HepG2 (cell line): ENCODE results near the gene TBC1D10B. TPM values are rescaled to one million over a fixed set of nuclear protein-coding genes. Genes with fewer than 3 reads are reported as not detected.

Source experiments
- GZF1 ChIP-seq: sonication (generic); formaldehyde crosslinking; IDR thresholded peaks from 2 replicates; pipeline ENCODE4 v1.5.1; 2020; ENCODE audit warnings: mild to moderate bottlenecking, missing genetic modification reagents
- HOXD1 ChIP-seq: sonication (generic); formaldehyde crosslinking; IDR thresholded peaks from 2 replicates; pipeline ENCODE4 v1.5.0; 2020; ENCODE audit warnings: missing genetic modification reagents
- KLF16 ChIP-seq, 2 experiments: sonication (generic) in 1 of 2; formaldehyde crosslinking in 1 of 2; IDR thresholded peaks; 2 replicates each; pipeline versions ENCODE4 v1.6.1 to v1.8.0; 2016 to 2023; ENCODE audit warnings: missing genetic modification reagents in 2 of 2, missing compliant biosample characterization in 1 of 2
- MAFG ChIP-seq: sonication (generic); formaldehyde crosslinking; IDR thresholded peaks from 2 replicates; pipeline ENCODE4 v1.5.1; 2020; ENCODE audit warnings: mild to moderate bottlenecking, missing genetic modification reagents
- SMAD1 ChIP-seq: sonication (generic); formaldehyde crosslinking; IDR thresholded peaks from 2 replicates; pipeline ENCODE4 v1.4.0; 2020; ENCODE audit warnings: missing genetic modification reagents, low read depth, mild to moderate bottlenecking, borderline replicate concordance
- SYNCRIP ChIP-seq: fragments of 200-400 bp; formaldehyde crosslinking; IDR thresholded peaks from 2 replicates; pipeline ENCODE4 v1.6.1; 2018; ENCODE audit warnings: mild to moderate bottlenecking, low read depth, low read length; ENCODE audit not compliant: insufficient read depth
- TGIF2 ChIP-seq: IDR thresholded peaks from 2 replicates; pipeline ENCODE4 v1.6.1; 2016; ENCODE audit warnings: control low read depth, missing compliant biosample characterization
- TOPORS ChIP-seq: sonication (generic); formaldehyde crosslinking; IDR thresholded peaks from 2 replicates; pipeline ENCODE4 v1.8.0; 2023; ENCODE audit warnings: mild to moderate bottlenecking, missing genetic modification reagents
- ZFP1 ChIP-seq: IDR thresholded peaks from 2 replicates; pipeline ENCODE4 v1.6.1; 2016
- ZFP36 ChIP-seq: fragments of 150-350 bp; IDR thresholded peaks from 2 replicates; pipeline ENCODE4 v1.6.1; 2018; ENCODE audit warnings: borderline replicate concordance, low read length, low read depth; ENCODE audit not compliant: partially characterized antibody
- ZNF350 ChIP-seq: sonication (generic); formaldehyde crosslinking; IDR thresholded peaks from 2 replicates; pipeline ENCODE4 v1.4.0; 2020; ENCODE audit warnings: mild to moderate bottlenecking, low read depth, missing genetic modification reagents, borderline replicate concordance
- ZNF510 ChIP-seq: sonication (generic); formaldehyde crosslinking; IDR thresholded peaks from 2 replicates; pipeline ENCODE4 v1.4.0; 2020; ENCODE audit warnings: low read depth, mild to moderate bottlenecking, missing genetic modification reagents
- ZNF567 ChIP-seq: sonication (generic); formaldehyde crosslinking; IDR thresholded peaks from 2 replicates; pipeline ENCODE4 v1.8.1; 2023; ENCODE audit warnings: mild to moderate bottlenecking, missing genetic modification reagents, borderline replicate concordance
- ZNF776 ChIP-seq: sonication (generic); formaldehyde crosslinking; IDR thresholded peaks from 2 replicates; pipeline ENCODE4 v1.4.0; 2020; ENCODE audit warnings: mild to moderate bottlenecking, missing genetic modification reagents
- ZSCAN30 ChIP-seq: sonication (generic); formaldehyde crosslinking; IDR thresholded peaks from 2 replicates; pipeline ENCODE4 v1.5.0; 2020; ENCODE audit warnings: mild to moderate bottlenecking, missing genetic modification reagents
- ZSCAN31 ChIP-seq: sonication (generic); formaldehyde crosslinking; IDR thresholded peaks from 2 replicates; pipeline ENCODE4 v1.5.0; 2020; ENCODE audit warnings: low read depth, mild to moderate bottlenecking, missing genetic modification reagents
- polyA plus RNA-seq, 8 experiments: library from polyadenylated mRNA; depleted of rRNA in 3 of 8; stranded (reverse) in 7 of 8; unstranded in 1 of 8; fragments of >200 nt; fragmentation: Illumina TruSeq in 4 of 8; extraction: Trizol in 4 of 8; gene quantifications; 2 replicates each; pipeline versions ENCODE4 v1.2.1 to v1.2.3, GENCODE V29; 2011 to 2016; ENCODE audit warnings: low read depth in 4 of 8, missing spikeins in 1 of 8, mixed read lengths in 1 of 8; ENCODE audit not compliant: insufficient read depth in 1 of 8
- total RNA-seq, 5 experiments: library from RNA; depleted of rRNA; stranded (reverse); fragments of >200 nt; fragmentation: Illumina TruSeq; extraction: Trizol; gene quantifications; 2 replicates each; pipeline ENCODE4 v1.2.3, GENCODE V29; 2016; ENCODE audit warnings: low read depth in 1 of 5
- TF ChIP-seq, protein P1 (sequence below): IDR thresholded peaks from 2 replicates; pipeline ENCODE4 v1.6.1; 2016
- TF ChIP-seq, protein P2 (sequence below): sonication (generic); formaldehyde crosslinking; IDR thresholded peaks from 2 replicates; pipeline ENCODE4 v1.5.1; 2020; ENCODE audit warnings: mild to moderate bottlenecking, missing genetic modification reagents, borderline replicate concordance
- TF ChIP-seq, protein P3 (sequence below): sonication (generic); formaldehyde crosslinking; IDR thresholded peaks from 2 replicates; pipeline ENCODE4 v1.9.0; 2022; ENCODE audit warnings: low read depth, missing genetic modification reagents

Gene TBC1D10B
- total and polyA plus RNA-seq, 2 of the 13 experiments (the other 11 are each of a cell fraction or from before 2014, with no cell fraction given): 15.7 to 24.8 TPM

GRCh38 chr16:30335598-30336474 is 34.5 kb downstream of the TBC1D10B start (continued):
- TF ChIP-seq KLF16 (CRISPR knock-in tag; IDR thresholded peaks at IDR 0.05): peak in 1 of 2 experiments; percentile 62; a peak in 1 of 4 replicates
- TF ChIP-seq ZNF350 (CRISPR knock-in tag): peak; percentile 45
- TF ChIP-seq ZNF776 (CRISPR knock-in tag): no peak
- TF ChIP-seq ZFP1: peak; percentile 76; the same call in 1 of the 2 replicates
- TF ChIP-seq ZSCAN30: peak; percentile 93
- peak; percentile 87 for TF ChIP-seq ZSCAN31 (CRISPR knock-in tag)
- TF ChIP-seq, protein P1, sequence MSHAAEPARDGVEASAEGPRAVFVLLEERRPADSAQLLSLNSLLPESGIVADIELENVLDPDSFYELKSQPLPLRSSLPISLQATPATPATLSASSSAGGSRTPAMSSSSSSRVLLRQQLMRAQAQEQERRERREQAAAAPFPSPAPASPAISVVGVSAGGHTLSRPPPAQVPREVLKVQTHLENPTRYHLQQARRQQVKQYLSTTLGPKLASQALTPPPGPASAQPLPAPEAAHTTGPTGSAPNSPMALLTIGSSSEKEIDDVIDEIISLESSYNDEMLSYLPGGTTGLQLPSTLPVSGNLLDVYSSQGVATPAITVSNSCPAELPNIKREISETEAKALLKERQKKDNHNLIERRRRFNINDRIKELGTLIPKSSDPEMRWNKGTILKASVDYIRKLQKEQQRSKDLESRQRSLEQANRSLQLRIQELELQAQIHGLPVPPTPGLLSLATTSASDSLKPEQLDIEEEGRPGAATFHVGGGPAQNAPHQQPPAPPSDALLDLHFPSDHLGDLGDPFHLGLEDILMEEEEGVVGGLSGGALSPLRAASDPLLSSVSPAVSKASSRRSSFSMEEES: no peak; the same call in none of the 2 replicates
- TF ChIP-seq TOPORS (CRISPR knock-in tag): peak; percentile 75
- TF ChIP-seq ZNF510 (CRISPR knock-in tag): no peak
- TF ChIP-seq ZNF567 (CRISPR knock-in tag): no peak
- TF ChIP-seq, protein P2, sequence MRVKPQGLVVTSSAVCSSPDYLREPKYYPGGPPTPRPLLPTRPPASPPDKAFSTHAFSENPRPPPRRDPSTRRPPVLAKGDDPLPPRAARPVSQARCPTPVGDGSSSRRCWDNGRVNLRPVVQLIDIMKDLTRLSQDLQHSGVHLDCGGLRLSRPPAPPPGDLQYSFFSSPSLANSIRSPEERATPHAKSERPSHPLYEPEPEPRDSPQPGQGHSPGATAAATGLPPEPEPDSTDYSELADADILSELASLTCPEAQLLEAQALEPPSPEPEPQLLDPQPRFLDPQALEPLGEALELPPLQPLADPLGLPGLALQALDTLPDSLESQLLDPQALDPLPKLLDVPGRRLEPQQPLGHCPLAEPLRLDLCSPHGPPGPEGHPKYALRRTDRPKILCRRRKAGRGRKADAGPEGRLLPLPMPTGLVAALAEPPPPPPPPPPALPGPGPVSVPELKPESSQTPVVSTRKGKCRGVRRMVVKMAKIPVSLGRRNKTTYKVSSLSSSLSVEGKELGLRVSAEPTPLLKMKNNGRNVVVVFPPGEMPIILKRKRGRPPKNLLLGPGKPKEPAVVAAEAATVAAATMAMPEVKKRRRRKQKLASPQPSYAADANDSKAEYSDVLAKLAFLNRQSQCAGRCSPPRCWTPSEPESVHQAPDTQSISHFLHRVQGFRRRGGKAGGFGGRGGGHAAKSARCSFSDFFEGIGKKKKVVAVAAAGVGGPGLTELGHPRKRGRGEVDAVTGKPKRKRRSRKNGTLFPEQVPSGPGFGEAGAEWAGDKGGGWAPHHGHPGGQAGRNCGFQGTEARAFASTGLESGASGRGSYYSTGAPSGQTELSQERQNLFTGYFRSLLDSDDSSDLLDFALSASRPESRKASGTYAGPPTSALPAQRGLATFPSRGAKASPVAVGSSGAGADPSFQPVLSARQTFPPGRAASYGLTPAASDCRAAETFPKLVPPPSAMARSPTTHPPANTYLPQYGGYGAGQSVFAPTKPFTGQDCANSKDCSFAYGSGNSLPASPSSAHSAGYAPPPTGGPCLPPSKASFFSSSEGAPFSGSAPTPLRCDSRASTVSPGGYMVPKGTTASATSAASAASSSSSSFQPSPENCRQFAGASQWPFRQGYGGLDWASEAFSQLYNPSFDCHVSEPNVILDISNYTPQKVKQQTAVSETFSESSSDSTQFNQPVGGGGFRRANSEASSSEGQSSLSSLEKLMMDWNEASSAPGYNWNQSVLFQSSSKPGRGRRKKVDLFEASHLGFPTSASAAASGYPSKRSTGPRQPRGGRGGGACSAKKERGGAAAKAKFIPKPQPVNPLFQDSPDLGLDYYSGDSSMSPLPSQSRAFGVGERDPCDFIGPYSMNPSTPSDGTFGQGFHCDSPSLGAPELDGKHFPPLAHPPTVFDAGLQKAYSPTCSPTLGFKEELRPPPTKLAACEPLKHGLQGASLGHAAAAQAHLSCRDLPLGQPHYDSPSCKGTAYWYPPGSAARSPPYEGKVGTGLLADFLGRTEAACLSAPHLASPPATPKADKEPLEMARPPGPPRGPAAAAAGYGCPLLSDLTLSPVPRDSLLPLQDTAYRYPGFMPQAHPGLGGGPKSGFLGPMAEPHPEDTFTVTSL: no peak
- peak; percentile 82 for TF ChIP-seq GZF1 (CRISPR knock-in tag)
- TF ChIP-seq HOXD1 (CRISPR knock-in tag): peak; percentile 44; the same call in 1 of the 2 replicates
- TF ChIP-seq SMAD1 (CRISPR knock-in tag): no peak
- TF ChIP-seq SYNCRIP: no peak
- TF ChIP-seq ZFP36: no peak
- TF ChIP-seq MAFG (CRISPR knock-in tag): no peak
- TF ChIP-seq, protein P3, sequence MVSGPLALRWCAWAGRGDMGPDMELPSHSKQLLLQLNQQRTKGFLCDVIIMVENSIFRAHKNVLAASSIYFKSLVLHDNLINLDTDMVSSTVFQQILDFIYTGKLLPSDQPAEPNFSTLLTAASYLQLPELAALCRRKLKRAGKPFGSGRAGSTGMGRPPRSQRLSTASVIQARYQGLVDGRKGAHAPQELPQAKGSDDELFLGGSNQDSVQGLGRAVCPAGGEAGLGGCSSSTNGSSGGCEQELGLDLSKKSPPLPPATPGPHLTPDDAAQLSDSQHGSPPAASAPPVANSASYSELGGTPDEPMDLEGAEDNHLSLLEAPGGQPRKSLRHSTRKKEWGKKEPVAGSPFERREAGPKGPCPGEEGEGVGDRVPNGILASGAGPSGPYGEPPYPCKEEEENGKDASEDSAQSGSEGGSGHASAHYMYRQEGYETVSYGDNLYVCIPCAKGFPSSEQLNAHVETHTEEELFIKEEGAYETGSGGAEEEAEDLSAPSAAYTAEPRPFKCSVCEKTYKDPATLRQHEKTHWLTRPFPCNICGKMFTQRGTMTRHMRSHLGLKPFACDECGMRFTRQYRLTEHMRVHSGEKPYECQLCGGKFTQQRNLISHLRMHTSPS (CRISPR knock-in tag): peak; percentile 69; the same call in 1 of the 2 replicates
- peak; percentile 61; the same call in 1 of the 2 replicates for TF ChIP-seq TGIF2 (CRISPR knock-in tag)
